ENCODE data around the gene CDK8. TPM values are rescaled to one million over a fixed set of nuclear protein-coding genes. Genes with fewer than 3 reads are reported as not detected.

CDK8 gene
- total and polyA plus RNA-seq, 2 donors (not counting 3 experiments of a cell fraction or from before 2014, with no cell fraction given): 12.2 to 13.3 TPM

- no TSS peak for BruUV-seq (replicated peaks)
- no peaks in the 10 kb centered on the region for H3K27me3 ChIP-seq (ENCODE audit: control insufficient read depth in 2 of 2, insufficient read depth in 2 of 2, low read length in 2 of 2)
- FAIRE-seq: no peak
Measured at GRCh38 chr13:26382366-26382765, 128.4 kb downstream of the CDK8 start.

GRCh38 chr13:26382835-26383234 lies 128.9 kb downstream of the CDK8 start:
- TF ChIP-seq CTCF (IDR thresholded peaks at IDR 0.05; ENCODE audit: extremely low read depth in 1 of 2, insufficient read depth in 1 of 2, low read depth in 1 of 2, low read length in 2 of 2) (no peak), MYC (IDR thresholded peaks at IDR 0.05; ENCODE audit: low read depth, low read length) (no peak)
- intact Hi-C loops (cut with micrococcal nuclease): no loop called here
- CTCF ChIA-PET: no interaction called here

More at GRCh38 chr13:26382366-26382765, 128.4 kb downstream of the CDK8 start:
- Histone ChIP-seq H3K36me3 (ENCODE audit: control insufficient read depth in 2 of 2, extremely low read depth in 1 of 2, insufficient read depth in 2 of 2, low read length in 2 of 2) (no peaks in the 10 kb centered on the region), H2AFZ (ENCODE audit: low read depth, low read length) (no peak overlapping the region), H3K79me2 (ENCODE audit: control insufficient read depth, insufficient read depth, low read length) (no peaks in the 10 kb centered on the region), H4K20me1 (replicated peaks; ENCODE audit: control insufficient read depth, extremely low read depth, insufficient read depth, low read length) (no peaks in the 10 kb centered on the region), H3K4me1 (ENCODE audit: control insufficient read depth, extremely low read depth, insufficient read depth, low read length) (no peaks in the 10 kb centered on the region), H3K9me1 (replicated peaks; ENCODE audit: control insufficient read depth, extremely low read depth, insufficient read depth, low read length) (no peaks in the 10 kb centered on the region), H3K9ac (replicated peaks; ENCODE audit: extremely low read depth, insufficient read depth, low read length) (no peak overlapping the region), H3K9me3 (replicated peaks; ENCODE audit: control insufficient read depth, insufficient read depth, low read length) (no peaks in the 10 kb centered on the region), H3K27ac (ENCODE audit: insufficient read depth, low read depth, low read length) (no peak overlapping the region), H3K4me2 (ENCODE audit: insufficient read depth, low read length) (no peak overlapping the region), H3K4me3 (replicated peaks in 1 of 3; ENCODE audit: insufficient read depth in 1 of 3, low read depth in 1 of 3, low read length in 3 of 3) (no peak overlapping the region)
- POLR2A ChIA-PET: no interaction called here
- CTCF ChIA-PET: no interaction called here
- TF ChIP-seq CTCF (IDR thresholded peaks at IDR 0.05; ENCODE audit: extremely low read depth in 1 of 2, insufficient read depth in 1 of 2, low read depth in 1 of 2, low read length in 2 of 2): no peak
- no peak for TF ChIP-seq GATA2 (IDR thresholded peaks at IDR 0.05; ENCODE audit: insufficient read depth, insufficient read length, low read depth, low read length)
- DNase-seq (ENCODE audit: low read depth, low spot score): no peak
- dilution Hi-C loops (cut with MboI; ENCODE audit: extremely low pct_ligation_motif_present, low sequenced_read_pairs): no loop called here
- intact Hi-C loops (cut with micrococcal nuclease): no loop called here

More at GRCh38 chr13:26382835-26383234, 128.9 kb downstream of the CDK8 start:
- no peaks in the 10 kb centered on the region for H3K79me2 ChIP-seq (ENCODE audit: control insufficient read depth, insufficient read depth, low read length)
- H3K4me2 ChIP-seq (ENCODE audit: insufficient read depth, low read length): no peak overlapping the region
- BruUV-seq (replicated peaks): no TSS peak
- FAIRE-seq (no peak), DNase-seq (ENCODE audit: low read depth, low spot score) (no peak)
- dilution Hi-C loops (cut with MboI; ENCODE audit: extremely low pct_ligation_motif_present, low sequenced_read_pairs): no loop called here
- H3K36me3 ChIP-seq (ENCODE audit: control insufficient read depth in 2 of 2, extremely low read depth in 1 of 2, insufficient read depth in 2 of 2, low read length in 2 of 2): no peaks in the 10 kb centered on the region
- POLR2A ChIA-PET: no interaction called here
- no peak overlapping the region for H3K27ac ChIP-seq (ENCODE audit: insufficient read depth, low read depth, low read length)
- H4K20me1 ChIP-seq (replicated peaks; ENCODE audit: control insufficient read depth, extremely low read depth, insufficient read depth, low read length): no peaks in the 10 kb centered on the region
- H3K9me3 ChIP-seq (replicated peaks; ENCODE audit: control insufficient read depth, insufficient read depth, low read length): no peaks in the 10 kb centered on the region
- H2AFZ ChIP-seq (ENCODE audit: low read depth, low read length): no peak overlapping the region
- H3K4me1 ChIP-seq (ENCODE audit: control insufficient read depth, extremely low read depth, insufficient read depth, low read length): no peaks in the 10 kb centered on the region
- H3K9me1 ChIP-seq (replicated peaks; ENCODE audit: control insufficient read depth, extremely low read depth, insufficient read depth, low read length): no peaks in the 10 kb centered on the region
- H3K9ac ChIP-seq (replicated peaks; ENCODE audit: extremely low read depth, insufficient read depth, low read length): no peak overlapping the region
- no peak overlapping the region for H3K4me3 ChIP-seq (replicated peaks in 1 of 3; ENCODE audit: insufficient read depth in 1 of 3, low read depth in 1 of 3, low read length in 3 of 3)
- H3K27me3 ChIP-seq (ENCODE audit: control insufficient read depth in 2 of 2, insufficient read depth in 2 of 2, low read length in 2 of 2): no peaks in the 10 kb centered on the region
